AG04449 (cell line): ENCODE data around the gene PHF23.

Source experiments
- CTCF ChIA-PET: fragments of 350-600 bp; formaldehyde crosslinking; extraction: SDS; loops from one replicate; lab custom pipeline; 2021; ENCODE audit warnings: antibody characterized with exemption; lab: Yijun Ruan, JAX
- POLR2A ChIA-PET: fragments of 400-600, 350-600 bp; formaldehyde crosslinking; extraction: SDS; loops from one replicate; lab custom pipeline; 2020; ENCODE audit warnings: antibody characterized with exemption, inconsistent platforms; lab: Yijun Ruan, JAX
- DNase-seq: peaks from one replicate; pipeline ENCODE4 v3.0.0-alpha.2; 2010; ENCODE audit warnings: low read depth, low spot score
- H3K4me3 ChIP-seq: 2 replicates; pipeline ENCODE4 v1.5.1; 2011; ENCODE audit warnings: low read depth, mild to moderate bottlenecking, control low read depth, low read length
- CTCF ChIP-seq: IDR thresholded peaks from one replicate; pipeline ENCODE4 v1.5.1; 2011; ENCODE audit warnings: mild to moderate bottlenecking, moderate library complexity, low read length, control low read depth, inconsistent platforms; ENCODE audit not compliant: insufficient read depth; ENCODE audit errors: missing control alignments

The PHF23 gene

GRCh38 chr17:7190276-7190917, 48.9 kb downstream of the PHF23 start:
- no peak overlapping the region for H3K4me3 ChIP-seq
- ChIA-PET CTCF (interaction anchor here (3.8 kb wide), 1 partner anchor 13 kb away, joined by 35 read pairs; the partner anchor contains the start of gene ASGR1), POLR2A (no interaction called here)
- no peak for DNase-seq
- no peak for TF ChIP-seq CTCF

- DNase-seq: no peak
- no peak for TF ChIP-seq CTCF
- ChIA-PET CTCF (interaction anchor here (0.9 to 1.6 kb wide), 2 partner anchors 9 to 141 kb away, joined by 4 to 8 read pairs; no protein-coding TSS in a partner anchor), POLR2A (interaction anchor here (0.9 kb wide), 1 partner anchor 53 kb away, joined by 3 read pairs; the partner anchor contains the start of gene PHF23)
- no peak overlapping the region for H3K4me3 ChIP-seq
Measured at GRCh38 chr17:7186241-7186640, 53.0 kb downstream of the PHF23 start.
